Fibroblast of lung (primary cell): ENCODE measurements around the gene TECR. TPM values are rescaled to one million over a fixed set of nuclear protein-coding genes. Genes with fewer than 3 reads are reported as not detected.

ENCODE experiments used
- DNase-seq, 2 donors: peaks; one replicate each; pipeline versions ENCODE4 v3.0.0 to v3.0.0-alpha.2; 2010; ENCODE audit warnings: low read depth in 2 of 2
- H2AFZ ChIP-seq: 2 replicates; pipeline ENCODE4 v1.5.1; 2012; ENCODE audit warnings: low read length, control low read depth, inconsistent platforms
- H3K27ac ChIP-seq: 2 replicates; pipeline ENCODE4 v1.5.1; 2011; ENCODE audit warnings: low read length, control low read depth; ENCODE audit not compliant: insufficient read depth
- H3K27me3 ChIP-seq: 2 replicates; pipeline ENCODE4 v1.5.1; 2011; ENCODE audit warnings: mild to moderate bottlenecking, low read length; ENCODE audit not compliant: control insufficient read depth, insufficient read depth
- H3K36me3 ChIP-seq: 2 replicates; pipeline ENCODE4 v1.5.1; 2011; ENCODE audit warnings: low read length; ENCODE audit not compliant: control insufficient read depth, insufficient read depth
- H3K4me1 ChIP-seq: 2 replicates; pipeline ENCODE4 v1.5.1; 2011; ENCODE audit warnings: low read length; ENCODE audit not compliant: control insufficient read depth, insufficient read depth; ENCODE audit errors: extremely low read depth
- H3K4me2 ChIP-seq: 2 replicates; pipeline ENCODE4 v1.5.1; 2011; ENCODE audit warnings: low read length, control low read depth; ENCODE audit not compliant: insufficient read depth; ENCODE audit errors: extremely low read depth
- H3K4me3 ChIP-seq, 4 experiments: fragments of 200-600 bp in 1 of 4; sonication (generic) in 1 of 4; replicated peaks in 1 of 4; 2 replicates each; pipeline ENCODE4 v1.5.1; 2011 to 2016; ENCODE audit warnings: low read length in 4 of 4, low read depth in 3 of 4, mild to moderate bottlenecking in 3 of 4, control low read depth in 2 of 4, inconsistent platforms in 1 of 4, mixed read lengths in 1 of 4; ENCODE audit not compliant: insufficient read depth in 1 of 4; ENCODE audit errors: control extremely low read depth in 1 of 4
- H3K79me2 ChIP-seq: 2 replicates; pipeline ENCODE4 v1.5.1; 2012; ENCODE audit warnings: mild to moderate bottlenecking, low read length, inconsistent platforms; ENCODE audit not compliant: control insufficient read depth, insufficient read depth
- H3K9ac ChIP-seq: 2 replicates; pipeline ENCODE4 v1.5.1; 2011; ENCODE audit warnings: mild to moderate bottlenecking, low read length, control low read depth; ENCODE audit not compliant: insufficient read depth
- H3K9me3 ChIP-seq: 2 replicates; pipeline ENCODE4 v1.5.1; 2012; ENCODE audit warnings: low read depth, low read length; ENCODE audit not compliant: control insufficient read depth, insufficient read depth
- H4K20me1 ChIP-seq: 2 replicates; pipeline ENCODE4 v1.5.1; 2011; ENCODE audit warnings: low read length; ENCODE audit not compliant: control insufficient read depth, insufficient read depth; ENCODE audit errors: extremely low read depth
- EZH2 ChIP-seq: IDR thresholded peaks from 2 replicates; pipeline ENCODE4 v1.5.1; 2012; ENCODE audit warnings: low read length, control low read depth, mild to moderate bottlenecking; ENCODE audit errors: missing control alignments
- polyA plus RNA-seq, 2 donors: library from polyadenylated mRNA; depleted of rRNA in 1 of 2; stranded (reverse) in 1 of 2; unstranded in 1 of 2; fragments of >200 nt; gene quantifications; 2 replicates each; pipeline ENCODE4 v1.2.1, GENCODE V29; 2011 to 2012; ENCODE audit warnings: missing spikeins in 1 of 2
- total RNA-seq: library from RNA; depleted of rRNA; stranded (reverse); fragments of >200 nt; gene quantifications from 2 replicates; pipeline ENCODE4 v1.2.1, GENCODE V29; 2014
- TF ChIP-seq, protein P1 (sequence below), 2 donors: IDR thresholded peaks in 1 of 2; conservative IDR thresholded peaks in 1 of 2; 1 replicate in 1 of 2; 2 replicates in 1 of 2; pipeline ENCODE4 v1.5.1; 2011 to 2012; ENCODE audit warnings: low read length in 2 of 2, control low read depth in 1 of 2, inconsistent platforms in 1 of 2, low read depth in 1 of 2, mild to moderate bottlenecking in 1 of 2

TECR gene
- total and polyA plus RNA-seq, 2 donors (not counting 1 experiment from before 2014, with no cell fraction given), result 34.0 to 73.4 TPM

- Histone ChIP-seq H3K4me3 (no peak overlapping the region), H3K27me3 (no peaks in the 10 kb centered on the region), H4K20me1 (no peaks in the 10 kb centered on the region), H3K4me2 (no peak overlapping the region), H2AFZ (no peak overlapping the region), H3K9me3 (no peaks in the 10 kb centered on the region), H3K9ac (no peak overlapping the region), H3K27ac (no peak overlapping the region), H3K36me3 (no peaks in the 10 kb centered on the region), H3K79me2 (no peaks in the 10 kb centered on the region), H3K4me1 (no peaks in the 10 kb centered on the region)
- TF ChIP-seq EZH2, result no peak
- TF ChIP-seq, protein P1, sequence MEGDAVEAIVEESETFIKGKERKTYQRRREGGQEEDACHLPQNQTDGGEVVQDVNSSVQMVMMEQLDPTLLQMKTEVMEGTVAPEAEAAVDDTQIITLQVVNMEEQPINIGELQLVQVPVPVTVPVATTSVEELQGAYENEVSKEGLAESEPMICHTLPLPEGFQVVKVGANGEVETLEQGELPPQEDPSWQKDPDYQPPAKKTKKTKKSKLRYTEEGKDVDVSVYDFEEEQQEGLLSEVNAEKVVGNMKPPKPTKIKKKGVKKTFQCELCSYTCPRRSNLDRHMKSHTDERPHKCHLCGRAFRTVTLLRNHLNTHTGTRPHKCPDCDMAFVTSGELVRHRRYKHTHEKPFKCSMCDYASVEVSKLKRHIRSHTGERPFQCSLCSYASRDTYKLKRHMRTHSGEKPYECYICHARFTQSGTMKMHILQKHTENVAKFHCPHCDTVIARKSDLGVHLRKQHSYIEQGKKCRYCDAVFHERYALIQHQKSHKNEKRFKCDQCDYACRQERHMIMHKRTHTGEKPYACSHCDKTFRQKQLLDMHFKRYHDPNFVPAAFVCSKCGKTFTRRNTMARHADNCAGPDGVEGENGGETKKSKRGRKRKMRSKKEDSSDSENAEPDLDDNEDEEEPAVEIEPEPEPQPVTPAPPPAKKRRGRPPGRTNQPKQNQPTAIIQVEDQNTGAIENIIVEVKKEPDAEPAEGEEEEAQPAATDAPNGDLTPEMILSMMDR (conservative IDR thresholded peaks at IDR 0.05 in 1 of 2, IDR thresholded peaks at IDR 0.05 in 1 of 2; ENCODE audit: low read depth in 1 of 2, low read length in 2 of 2), result no peak
- no peak for DNase-seq
Measured at GRCh38 chr19:14595558-14595957, 66.2 kb downstream of the TECR start.

- Histone ChIP-seq H3K9me3 (no peaks in the 10 kb centered on the region), H3K27me3 (no peaks in the 10 kb centered on the region), H3K4me2 (no peak overlapping the region), H3K36me3 (no peaks in the 10 kb centered on the region), H2AFZ (no peak overlapping the region), H3K27ac (no peak overlapping the region), H3K79me2 (no peaks in the 10 kb centered on the region), H3K9ac (no peak overlapping the region), H4K20me1 (no peaks in the 10 kb centered on the region), H3K4me3 (no peak overlapping the region), H3K4me1 (no peaks in the 10 kb centered on the region)
- TF ChIP-seq, protein P1 (conservative IDR thresholded peaks at IDR 0.05 in 1 of 2, IDR thresholded peaks at IDR 0.05 in 1 of 2; ENCODE audit: low read depth in 1 of 2, low read length in 2 of 2), result no peak
- no peak for TF ChIP-seq EZH2
- DNase-seq, result no peak
Measured at GRCh38 chr19:14599548-14600147, 70.3 kb downstream of the TECR start.

DNA sequence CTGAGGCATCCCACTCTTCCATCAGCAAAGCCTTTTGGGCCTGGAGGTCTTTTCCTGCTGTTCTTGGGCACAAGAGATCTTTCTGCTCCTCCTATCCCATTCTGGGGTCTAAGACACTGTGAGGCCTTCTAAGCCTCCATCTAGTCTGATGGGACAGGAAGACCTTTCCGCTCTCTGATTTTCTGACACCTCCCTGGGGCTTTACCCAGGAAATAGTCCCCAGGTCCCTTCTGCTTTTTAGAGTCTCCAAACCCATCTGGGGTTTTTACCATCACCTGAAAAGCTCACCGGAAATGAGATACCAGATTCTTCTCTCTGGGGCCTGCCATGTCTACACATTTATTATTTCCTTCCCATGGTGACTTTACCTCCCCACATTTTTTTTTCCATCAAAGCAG lies 74.6 kb downstream of the TECR start:
- no peak overlapping the region for H3K9ac ChIP-seq

More for the DNA sequence above, 74.6 kb downstream of the TECR start:
- Histone ChIP-seq H2AFZ (no peak overlapping the region), H3K79me2 (no peaks in the 10 kb centered on the region), H3K27ac (no peak overlapping the region), H3K27me3 (no peaks in the 10 kb centered on the region), H3K36me3 (no peaks in the 10 kb centered on the region), H3K4me3 (no peak overlapping the region), H3K9me3 (no peaks in the 10 kb centered on the region), H3K4me1 (no peaks in the 10 kb centered on the region), H3K4me2 (no peak overlapping the region), H4K20me1 (no peaks in the 10 kb centered on the region)
- no peak for DNase-seq
- TF ChIP-seq EZH2, result no peak
- TF ChIP-seq, protein P1 (conservative IDR thresholded peaks at IDR 0.05 in 1 of 2, IDR thresholded peaks at IDR 0.05 in 1 of 2; ENCODE audit: low read depth in 1 of 2, low read length in 2 of 2), result no peak
